CD8-positive, alpha-beta memory T cell (primary cell): Measurements from ENCODE around the gene TOMM5. TPM values are rescaled to one million over a fixed set of nuclear protein-coding genes. Genes with fewer than 3 reads are reported as not detected.

Experiments
- CTCF ChIA-PET: fragments of 350-600 bp; sonication (Branson Sonifier 250); formaldehyde crosslinking; loops from one replicate; lab custom pipeline; 2021; ENCODE audit warnings: antibody characterized with exemption; lab: Charles Lee
- POLR2A ChIA-PET: fragments of 350-600 bp; sonication (Branson Sonifier 250); formaldehyde crosslinking; loops from one replicate; lab custom pipeline; 2021; ENCODE audit warnings: antibody characterized with exemption; lab: Charles Lee
- DNase-seq, 5 donors: peaks; one replicate each; pipeline versions ENCODE4 v3.0.0 to v3.0.0-alpha.2; 2020 to 2022; ENCODE audit warnings: mixed read lengths in 1 of 5
- H3K27ac ChIP-seq: one replicate; pipeline ENCODE4 v1.7.0; 2013; ENCODE audit warnings: low read depth, mild to moderate bottlenecking, low read length, moderate library complexity
- H3K27me3 ChIP-seq: 2 replicates; pipeline ENCODE4 v1.7.0; 2013; ENCODE audit warnings: low read length, mild to moderate bottlenecking; ENCODE audit not compliant: insufficient read depth, poor library complexity, severe bottlenecking
- H3K36me3 ChIP-seq: 2 replicates; pipeline ENCODE4 v1.7.0; 2013; ENCODE audit warnings: mild to moderate bottlenecking, low read length, moderate library complexity; ENCODE audit not compliant: insufficient read depth
- H3K4me1 ChIP-seq: 2 replicates; pipeline ENCODE4 v1.7.0; 2013; ENCODE audit warnings: mild to moderate bottlenecking, low read length, moderate library complexity; ENCODE audit not compliant: insufficient read depth
- H3K4me3 ChIP-seq: 2 replicates; pipeline ENCODE4 v1.7.0; 2013; ENCODE audit warnings: mild to moderate bottlenecking, low read length
- H3K9me3 ChIP-seq: 2 replicates; pipeline ENCODE4 v1.7.0; 2013; ENCODE audit warnings: mild to moderate bottlenecking, low read length
- H3K27ac Mint-ChIP-seq, 8 donors: one replicate each; pipeline ENCODE4 v1.8.0; 2020 to 2021; ENCODE audit warnings: mixed read lengths in 8 of 8, mild to moderate bottlenecking in 6 of 8, inconsistent platforms in 3 of 8, moderate library complexity in 3 of 8
- H3K27me3 Mint-ChIP-seq, 2 donors: one replicate each; pipeline ENCODE4 v1.8.0; 2020 to 2021; ENCODE audit warnings: mixed read lengths in 2 of 2, mild to moderate bottlenecking in 1 of 2, moderate library complexity in 1 of 2
- H3K36me3 Mint-ChIP-seq, 3 donors: one replicate each; pipeline ENCODE4 v1.8.0; 2020 to 2021; ENCODE audit warnings: mixed read lengths in 3 of 3, inconsistent platforms in 1 of 3, mild to moderate bottlenecking in 1 of 3
- H3K4me1 Mint-ChIP-seq, 3 donors: one replicate each; pipeline ENCODE4 v1.8.0; 2020 to 2021; ENCODE audit warnings: mixed read lengths in 3 of 3, inconsistent platforms in 1 of 3, mild to moderate bottlenecking in 1 of 3
- H3K4me3 Mint-ChIP-seq, 7 donors: one replicate each; pipeline ENCODE4 v1.8.0; 2020 to 2021; ENCODE audit warnings: mixed read lengths in 7 of 7, mild to moderate bottlenecking in 6 of 7, moderate library complexity in 4 of 7, inconsistent platforms in 2 of 7
- H3K9me3 Mint-ChIP-seq, 5 donors: one replicate each; pipeline ENCODE4 v1.8.0; 2020 to 2022; ENCODE audit warnings: mixed read lengths in 5 of 5, mild to moderate bottlenecking in 3 of 5, moderate library complexity in 2 of 5, inconsistent platforms in 1 of 5
- polyA plus RNA-seq: library from polyadenylated mRNA; unstranded; fragments of 300-500 nt; fragmentation: Illumina TruSeq; gene quantifications from one replicate; pipeline ENCODE4 v1.2.3, GENCODE V29; 2021
- total RNA-seq, 2 experiments: library from RNA; stranded (reverse); gene quantifications; one replicate each; pipeline ENCODE4 v1.2.3, GENCODE V29; 2021

Gene TOMM5
- total and polyA plus RNA-seq, 3 experiments from 2014 or later: 200 to 227 (median 222) TPM

DNA sequence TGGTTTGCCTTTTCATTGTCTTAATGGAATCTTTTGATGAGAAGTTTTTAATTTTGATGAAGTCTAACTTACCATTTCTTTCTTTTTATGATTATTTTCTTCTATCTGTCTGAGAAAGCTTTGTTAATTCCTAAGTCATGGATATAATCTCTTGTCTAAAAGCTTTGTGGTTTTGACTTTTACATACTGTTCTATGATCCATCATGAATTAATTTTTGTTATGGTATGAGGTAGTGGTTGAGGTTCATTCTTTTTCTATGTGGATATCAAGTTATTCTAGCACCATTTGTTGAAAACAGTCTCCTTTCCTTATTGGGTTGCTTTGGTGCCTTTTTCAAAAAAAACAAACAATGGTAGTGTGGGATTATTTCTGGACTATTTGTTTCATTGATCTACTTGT is 36.6 kb downstream of the TOMM5 start:
- Histone ChIP-seq H3K27ac (no peak overlapping the region), H3K4me1 (no peaks in the 10 kb centered on the region), H3K36me3 (no peaks in the 10 kb centered on the region), H3K4me3 (no peak overlapping the region), H3K27me3 (no peaks in the 10 kb centered on the region), H3K9me3 (no peaks in the 10 kb centered on the region)
- peaks cover 0 to 3% (median 0%) of the 10 kb centered on the region in 3 donors for H3K36me3 Mint-ChIP-seq
- H3K9me3 Mint-ChIP-seq: no peaks in the 10 kb centered on the region
- no peak for DNase-seq
- CTCF ChIA-PET: no interaction called here
- H3K27ac Mint-ChIP-seq: no peak overlapping the region
- POLR2A ChIA-PET: no interaction called here
- no peaks in the 10 kb centered on the region for H3K27me3 Mint-ChIP-seq
- H3K4me1 Mint-ChIP-seq: no peaks in the 10 kb centered on the region
- H3K4me3 Mint-ChIP-seq: no peak overlapping the region

DNA sequence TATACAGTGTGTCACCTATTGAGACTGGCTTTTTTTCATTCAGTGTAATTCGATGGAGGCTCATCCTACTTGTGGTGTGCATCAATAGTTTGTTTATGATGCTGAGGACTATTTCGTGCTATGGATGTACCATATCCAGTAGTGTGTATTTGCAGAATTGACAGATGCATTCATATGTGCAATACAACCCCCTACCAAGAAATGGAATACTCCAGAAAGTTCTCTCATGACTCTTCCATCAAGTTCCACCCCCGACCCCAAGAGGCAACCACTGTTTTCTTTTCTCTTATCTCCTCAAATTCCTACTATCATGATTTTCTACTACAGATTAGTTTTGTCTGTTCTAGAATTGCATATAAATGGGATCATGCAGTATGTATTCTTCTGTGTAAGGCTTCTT is 38.1 kb downstream of the TOMM5 start:
- Histone ChIP-seq H3K4me3 (no peak overlapping the region), H3K9me3 (no peaks in the 10 kb centered on the region), H3K27me3 (no peaks in the 10 kb centered on the region), H3K27ac (no peak overlapping the region), H3K4me1 (no peaks in the 10 kb centered on the region), H3K36me3 (no peaks in the 10 kb centered on the region)
- peaks cover 0 to 3% (median 0%) of the 10 kb centered on the region in 3 donors for H3K36me3 Mint-ChIP-seq
- no peaks in the 10 kb centered on the region for H3K27me3 Mint-ChIP-seq
- H3K9me3 Mint-ChIP-seq: no peaks in the 10 kb centered on the region
- CTCF ChIA-PET: no interaction called here
- no peaks in the 10 kb centered on the region for H3K4me1 Mint-ChIP-seq
- no peak overlapping the region for H3K4me3 Mint-ChIP-seq
- H3K27ac Mint-ChIP-seq: no peak overlapping the region
- POLR2A ChIA-PET: no interaction called here
- no peak for DNase-seq

DNA sequence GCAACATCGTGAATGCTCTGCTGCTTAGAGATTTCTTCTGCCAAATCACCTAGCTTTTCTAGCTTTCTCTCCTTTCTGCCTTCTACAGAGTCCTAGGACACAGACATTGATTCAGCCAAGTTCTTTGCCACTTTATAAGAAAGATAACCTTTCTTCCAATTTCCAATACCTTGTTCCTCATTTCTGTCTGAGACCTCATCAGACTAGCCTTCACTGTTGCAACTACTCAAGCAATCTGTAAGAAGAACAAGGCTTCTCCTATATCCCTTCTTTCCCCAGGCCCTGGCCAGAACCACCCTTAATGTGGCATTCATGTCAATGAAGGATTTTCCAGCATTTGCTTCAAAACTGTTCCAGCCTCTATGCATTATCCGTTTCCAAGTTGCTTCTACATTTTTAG is 40.5 kb downstream of the TOMM5 start:
- no peak overlapping the region for H3K4me3 ChIP-seq
- Mint-ChIP-seq H3K36me3 (no peaks in the 10 kb centered on the region), H3K4me3 (no peak overlapping the region), H3K4me1 (no peaks in the 10 kb centered on the region), H3K27ac (peak overlapping the region in 1 of 8 donors; percentile 1), H3K27me3 (no peaks in the 10 kb centered on the region), H3K9me3 (no peaks in the 10 kb centered on the region)
- POLR2A ChIA-PET: no interaction called here
- no peak overlapping the region for H3K27ac ChIP-seq
- H3K27me3 ChIP-seq: no peaks in the 10 kb centered on the region
- CTCF ChIA-PET: no interaction called here
- no peaks in the 10 kb centered on the region for H3K36me3 ChIP-seq
- no peaks in the 10 kb centered on the region for H3K9me3 ChIP-seq
- no peak for DNase-seq
- H3K4me1 ChIP-seq: no peaks in the 10 kb centered on the region

DNA sequence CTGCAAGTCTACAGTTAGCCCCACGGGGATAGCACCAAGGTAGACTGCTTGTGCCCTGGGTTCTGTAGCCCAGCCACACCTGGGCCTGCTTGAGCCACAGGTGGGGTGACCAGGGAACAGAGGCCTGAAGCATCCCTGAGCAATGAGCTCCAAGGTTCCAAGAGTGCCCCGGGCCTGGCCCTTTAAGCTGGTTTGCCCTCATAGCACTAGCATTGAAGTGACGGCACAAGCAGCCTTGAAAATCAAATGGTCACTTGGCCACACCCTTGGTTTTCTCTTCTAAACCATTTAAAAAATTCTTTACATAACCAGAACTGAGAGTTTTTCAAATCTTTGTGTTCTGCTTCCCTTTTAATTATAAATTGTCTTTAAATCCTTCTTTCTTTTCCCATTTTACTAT is 40.9 kb downstream of the TOMM5 start:
- Mint-ChIP-seq H3K36me3 (no peaks in the 10 kb centered on the region), H3K27me3 (no peaks in the 10 kb centered on the region), H3K9me3 (no peaks in the 10 kb centered on the region), H3K4me3 (no peak overlapping the region), H3K27ac (peak overlapping the region in 1 of 8 donors; percentile 1), H3K4me1 (no peaks in the 10 kb centered on the region)
- no peak overlapping the region for H3K27ac ChIP-seq
- ChIA-PET CTCF (no interaction called here), POLR2A (no interaction called here)
- H3K36me3 ChIP-seq: no peaks in the 10 kb centered on the region
- H3K4me3 ChIP-seq: no peak overlapping the region
- H3K4me1 ChIP-seq: no peaks in the 10 kb centered on the region
- H3K27me3 ChIP-seq: no peaks in the 10 kb centered on the region
- no peaks in the 10 kb centered on the region for H3K9me3 ChIP-seq
- no peak for DNase-seq

DNA sequence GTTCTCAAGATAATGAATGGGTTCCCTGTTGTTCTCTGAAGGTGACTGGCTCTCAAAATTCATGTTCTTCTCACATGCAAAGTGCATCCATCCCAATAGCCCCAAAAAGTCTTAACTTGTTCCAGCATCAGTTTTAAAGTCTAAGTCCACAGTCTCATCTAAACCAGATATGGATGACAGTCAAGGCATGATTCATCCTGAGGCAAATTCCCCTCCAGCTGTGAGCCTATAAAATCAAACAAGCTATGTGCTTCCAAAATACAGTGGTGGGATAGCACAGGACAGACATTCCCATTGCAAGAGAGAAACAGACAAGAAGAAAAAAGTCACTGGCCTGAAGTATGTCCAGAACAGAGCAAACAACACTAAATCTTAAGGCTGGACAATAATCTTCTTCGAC is 41.6 kb downstream of the TOMM5 start:
- CTCF ChIA-PET: no interaction called here
- no peak overlapping the region for H3K27ac ChIP-seq

DNA sequence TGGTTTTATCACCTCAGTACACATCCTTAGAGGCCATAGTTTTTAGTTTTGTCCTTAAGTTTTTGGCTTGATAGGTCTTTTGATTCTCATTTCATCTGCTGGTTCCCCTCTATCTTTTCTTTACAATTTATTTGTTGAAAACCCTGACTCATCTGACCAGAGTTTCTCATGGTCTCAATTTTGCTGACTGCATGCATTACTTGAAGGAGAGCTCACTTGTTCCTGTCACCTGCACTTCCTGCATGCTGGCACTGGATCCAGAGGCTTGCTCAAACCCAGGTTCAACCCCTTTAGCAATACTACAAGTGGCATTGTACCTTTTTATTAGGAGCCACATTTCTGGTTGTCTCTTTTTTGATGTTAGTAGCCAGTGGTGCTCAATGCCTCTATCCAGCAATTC is 42.9 kb downstream of the TOMM5 start:
- H3K27ac Mint-ChIP-seq: peak overlapping the region in 1 of 8 donors; percentile 9
- H3K36me3 Mint-ChIP-seq: no peaks in the 10 kb centered on the region
- no peak overlapping the region for H3K4me3 ChIP-seq
- DNase-seq: no peak
- ChIA-PET CTCF (interaction anchor here (0.6 kb wide), 1 partner anchor 8 kb away, joined by 3 read pairs; no protein-coding TSS in a partner anchor), POLR2A (interaction anchor here (0.7 kb wide), 1 partner anchor 95 kb away, joined by 4 read pairs; no protein-coding TSS in a partner anchor)
- no peaks in the 10 kb centered on the region for H3K36me3 ChIP-seq
- no peaks in the 10 kb centered on the region for H3K9me3 Mint-ChIP-seq
- H3K4me1 Mint-ChIP-seq: no peaks in the 10 kb centered on the region
- no peaks in the 10 kb centered on the region for H3K9me3 ChIP-seq
- H3K4me1 ChIP-seq: no peaks in the 10 kb centered on the region
- H3K27ac ChIP-seq: no peak overlapping the region
- H3K27me3 ChIP-seq: no peaks in the 10 kb centered on the region
- H3K27me3 Mint-ChIP-seq: no peaks in the 10 kb centered on the region
- no peak overlapping the region for H3K4me3 Mint-ChIP-seq

More for the DNA sequence above, 41.6 kb downstream of the TOMM5 start:
- no peaks in the 10 kb centered on the region for H3K36me3 ChIP-seq
- Mint-ChIP-seq H3K9me3 (no peaks in the 10 kb centered on the region), H3K27me3 (no peaks in the 10 kb centered on the region), H3K27ac (no peak overlapping the region), H3K4me1 (no peaks in the 10 kb centered on the region), H3K36me3 (no peaks in the 10 kb centered on the region), H3K4me3 (no peak overlapping the region)
- POLR2A ChIA-PET: no interaction called here
- no peaks in the 10 kb centered on the region for H3K27me3 ChIP-seq
- no peaks in the 10 kb centered on the region for H3K4me1 ChIP-seq
- H3K9me3 ChIP-seq: no peaks in the 10 kb centered on the region
- no peak overlapping the region for H3K4me3 ChIP-seq
- DNase-seq: no peak

DNA sequence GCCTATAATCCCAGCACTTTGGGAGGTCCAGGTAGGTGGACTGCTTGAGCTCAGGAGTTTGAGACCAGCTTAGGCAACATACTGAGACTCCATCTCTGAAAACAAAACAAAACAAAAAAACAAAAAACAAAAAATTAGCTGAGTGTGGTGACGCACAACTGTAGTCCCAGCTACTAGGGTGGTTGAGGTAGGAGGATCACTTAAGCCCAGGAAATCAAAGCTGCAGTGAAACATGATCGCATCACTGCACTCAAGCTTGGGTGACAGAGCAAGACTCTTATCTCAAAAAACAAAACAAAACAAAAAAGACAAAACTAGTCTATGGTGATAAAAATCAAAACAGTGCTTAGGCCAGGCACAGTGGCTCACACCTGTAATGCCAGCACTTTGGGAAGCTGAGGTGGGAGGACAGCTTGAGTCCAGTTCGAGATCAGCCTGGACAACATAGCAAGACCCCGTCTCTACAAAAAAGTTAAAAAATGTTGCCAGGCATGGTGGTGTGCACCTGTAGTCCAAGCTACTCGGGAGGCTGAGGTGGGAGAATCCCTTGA is 45.0 kb downstream of the TOMM5 start:
- H3K36me3 Mint-ChIP-seq: no peaks in the 10 kb centered on the region
- Histone ChIP-seq H3K4me1 (no peaks in the 10 kb centered on the region), H3K36me3 (no peaks in the 10 kb centered on the region), H3K27ac (no peak overlapping the region), H3K4me3 (no peak overlapping the region), H3K9me3 (no peaks in the 10 kb centered on the region), H3K27me3 (no peaks in the 10 kb centered on the region)
- no peak overlapping the region for H3K4me3 Mint-ChIP-seq
- CTCF ChIA-PET: no interaction called here
- no peaks in the 10 kb centered on the region for H3K9me3 Mint-ChIP-seq
- no peaks in the 10 kb centered on the region for H3K4me1 Mint-ChIP-seq
- H3K27me3 Mint-ChIP-seq: peaks cover 0 to 1% of the 10 kb centered on the region in 2 donors
- no peak for DNase-seq
- POLR2A ChIA-PET: no interaction called here
- no peak overlapping the region for H3K27ac Mint-ChIP-seq

DNA sequence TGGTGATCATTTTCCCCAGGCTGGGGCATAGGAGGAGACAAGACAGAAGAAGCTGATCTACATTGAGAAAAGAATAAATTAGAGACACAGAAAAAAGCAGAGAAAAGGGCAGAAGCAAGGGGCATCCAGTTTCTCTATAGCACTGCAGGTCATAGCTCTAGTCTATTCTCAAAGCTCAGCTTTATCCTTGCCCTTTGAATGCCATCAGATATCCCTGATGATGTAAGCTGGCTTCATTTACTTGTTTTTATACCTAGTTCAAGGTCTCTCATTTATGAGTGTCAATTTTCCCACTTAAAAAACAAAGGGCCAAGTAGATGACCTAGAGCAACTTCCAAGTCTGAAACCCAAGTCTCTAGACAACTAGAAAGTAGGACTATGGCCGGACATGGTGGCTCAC is 48.9 kb downstream of the TOMM5 start:
- Mint-ChIP-seq H3K9me3 (no peaks in the 10 kb centered on the region), H3K27me3 (peaks cover 0 to 1% of the 10 kb centered on the region in 2 donors), H3K36me3 (peaks cover 0 to 3% (median 0%) of the 10 kb centered on the region in 3 donors), H3K4me1 (no peaks in the 10 kb centered on the region), H3K27ac (no peak overlapping the region), H3K4me3 (no peak overlapping the region)
- CTCF ChIA-PET: interaction anchor here (0.6 kb wide), 1 partner anchor 1338 kb away, joined by 3 read pairs; no protein-coding TSS in a partner anchor
- POLR2A ChIA-PET: no interaction called here
- Histone ChIP-seq H3K4me1 (no peaks in the 10 kb centered on the region), H3K27me3 (no peaks in the 10 kb centered on the region), H3K36me3 (no peaks in the 10 kb centered on the region), H3K27ac (no peak overlapping the region), H3K9me3 (no peaks in the 10 kb centered on the region), H3K4me3 (no peak overlapping the region)
- DNase-seq: no peak
